Kidney epithelial cell (primary cell): ENCODE measurements around the gene HS6ST3. TPM values are rescaled to one million over a fixed set of nuclear protein-coding genes. Genes with fewer than 3 reads are reported as not detected.

Experiments
- DNase-seq: peaks from one replicate; pipeline ENCODE4 v3.0.0-alpha.2; 2010; ENCODE audit warnings: low read depth
- H3K27me3 ChIP-seq: 2 replicates; pipeline ENCODE4 v1.6.0; 2011; ENCODE audit warnings: low read length; ENCODE audit not compliant: control insufficient read depth, insufficient read depth
- H3K36me3 ChIP-seq: 2 replicates; pipeline ENCODE4 v1.5.1; 2011; ENCODE audit warnings: low read length; ENCODE audit not compliant: control insufficient read depth, insufficient read depth
- H3K4me3 ChIP-seq: 2 replicates; pipeline ENCODE4 v1.5.1; 2011; ENCODE audit warnings: low read depth, mild to moderate bottlenecking, control low read depth, low read length
- CTCF ChIP-seq: IDR thresholded peaks from 2 replicates; pipeline ENCODE4 v1.5.1; 2011; ENCODE audit warnings: mild to moderate bottlenecking, moderate library complexity, low read length, control low read depth, inconsistent platforms; ENCODE audit not compliant: insufficient read depth, poor library complexity, severe bottlenecking
- total RNA-seq: library from RNA; depleted of rRNA; stranded (reverse); fragments of >200 nt; gene quantifications from 2 replicates; pipeline ENCODE4 v1.2.3, GENCODE V29; 2015

Gene HS6ST3
- total RNA-seq, 1 donor from 2014 or later = 0.38 TPM

- Histone ChIP-seq H3K36me3 (no peaks in the 10 kb centered on the region), H3K27me3 (no peaks in the 10 kb centered on the region), H3K4me3 (no peak overlapping the region)
- no peak for TF ChIP-seq CTCF
- no peak for DNase-seq
Measured at GRCh38 chr13:96248996-96249395, 159.1 kb downstream of the HS6ST3 start.

- DNase-seq = no peak
- no peak for TF ChIP-seq CTCF
- H3K27me3 ChIP-seq = no peaks in the 10 kb centered on the region
- H3K4me3 ChIP-seq = no peak overlapping the region
- no peaks in the 10 kb centered on the region for H3K36me3 ChIP-seq
Measured at GRCh38 chr13:96252903-96253302, 163.0 kb downstream of the HS6ST3 start.

- no peak for DNase-seq
- Histone ChIP-seq H3K27me3 (no peaks in the 10 kb centered on the region), H3K36me3 (no peaks in the 10 kb centered on the region), H3K4me3 (no peak overlapping the region)
- no peak for TF ChIP-seq CTCF
Measured at GRCh38 chr13:96273196-96273595, 183.3 kb downstream of the HS6ST3 start.

- TF ChIP-seq CTCF = no peak
- no peaks in the 10 kb centered on the region for H3K27me3 ChIP-seq
- no peaks in the 10 kb centered on the region for H3K36me3 ChIP-seq
- no peak for DNase-seq
- no peak overlapping the region for H3K4me3 ChIP-seq
Measured at GRCh38 chr13:96274046-96274445, 184.1 kb downstream of the HS6ST3 start.

GRCh38 chr13:96279904-96280303 lies 190.0 kb downstream of the HS6ST3 start:
- DNase-seq = no peak
- no peak overlapping the region for H3K4me3 ChIP-seq
- no peaks in the 10 kb centered on the region for H3K27me3 ChIP-seq
- no peaks in the 10 kb centered on the region for H3K36me3 ChIP-seq
- TF ChIP-seq CTCF = no peak

- no peak overlapping the region for H3K4me3 ChIP-seq
- no peak for DNase-seq
- H3K27me3 ChIP-seq = no peaks in the 10 kb centered on the region
- no peaks in the 10 kb centered on the region for H3K36me3 ChIP-seq
- TF ChIP-seq CTCF = no peak
Measured at GRCh38 chr13:96284971-96285370, 195.1 kb downstream of the HS6ST3 start.
